GM12874 (cell line): ENCODE data around the gene ACTR3.

Source experiments
- TF ChIP-seq, protein P1 (sequence below): IDR thresholded peaks from 2 replicates; pipeline ENCODE4 v1.5.1; 2011; ENCODE audit warnings: low read depth, mild to moderate bottlenecking, control low read depth, low read length, moderate library complexity; ENCODE audit not compliant: insufficient read depth

ACTR3 gene

DNA sequence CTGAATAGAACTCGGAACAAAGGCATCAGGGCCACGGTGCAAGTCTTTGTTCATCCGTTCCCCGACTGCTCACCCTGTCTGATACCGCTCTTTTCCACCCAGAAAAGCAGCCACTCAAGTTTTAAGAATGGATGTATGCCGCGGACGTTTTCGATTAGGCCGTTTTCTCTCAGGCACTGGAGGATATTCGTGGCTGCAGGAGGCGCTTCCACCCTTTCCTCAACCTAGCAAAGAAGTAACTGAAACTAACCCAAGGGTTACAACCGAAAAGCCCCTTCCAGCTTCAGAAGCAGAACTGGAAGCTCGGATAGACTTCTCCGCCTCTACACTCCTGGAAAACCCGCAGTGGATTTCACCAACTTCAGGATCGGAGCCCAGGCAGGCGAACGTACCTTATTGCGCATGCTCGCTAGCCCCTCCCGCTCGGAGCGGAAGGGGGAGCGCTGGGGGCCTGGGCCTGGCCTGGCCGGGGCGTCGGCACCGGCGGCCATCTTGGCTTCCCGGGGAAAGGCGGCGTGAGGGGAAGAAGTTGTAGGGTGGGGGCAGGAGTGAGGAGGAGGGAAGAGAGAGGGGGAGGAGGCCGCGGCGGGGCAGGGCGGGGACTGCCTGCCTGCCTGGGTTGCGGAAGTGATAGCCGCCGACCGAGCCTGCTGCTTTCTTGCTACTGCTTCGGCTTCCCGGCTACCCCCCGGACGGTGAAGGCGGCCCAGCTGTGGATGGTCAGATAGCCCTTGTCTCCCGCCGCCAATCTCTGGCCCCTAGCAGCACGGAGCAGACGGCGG, at the start of gene ACTR3:
ACTR3 (plus strand) TSS at position 619 of the 782 bp plus-strand sequence. CDS start 191 bp downstream, outside the sequence.
- TF ChIP-seq, protein P1, sequence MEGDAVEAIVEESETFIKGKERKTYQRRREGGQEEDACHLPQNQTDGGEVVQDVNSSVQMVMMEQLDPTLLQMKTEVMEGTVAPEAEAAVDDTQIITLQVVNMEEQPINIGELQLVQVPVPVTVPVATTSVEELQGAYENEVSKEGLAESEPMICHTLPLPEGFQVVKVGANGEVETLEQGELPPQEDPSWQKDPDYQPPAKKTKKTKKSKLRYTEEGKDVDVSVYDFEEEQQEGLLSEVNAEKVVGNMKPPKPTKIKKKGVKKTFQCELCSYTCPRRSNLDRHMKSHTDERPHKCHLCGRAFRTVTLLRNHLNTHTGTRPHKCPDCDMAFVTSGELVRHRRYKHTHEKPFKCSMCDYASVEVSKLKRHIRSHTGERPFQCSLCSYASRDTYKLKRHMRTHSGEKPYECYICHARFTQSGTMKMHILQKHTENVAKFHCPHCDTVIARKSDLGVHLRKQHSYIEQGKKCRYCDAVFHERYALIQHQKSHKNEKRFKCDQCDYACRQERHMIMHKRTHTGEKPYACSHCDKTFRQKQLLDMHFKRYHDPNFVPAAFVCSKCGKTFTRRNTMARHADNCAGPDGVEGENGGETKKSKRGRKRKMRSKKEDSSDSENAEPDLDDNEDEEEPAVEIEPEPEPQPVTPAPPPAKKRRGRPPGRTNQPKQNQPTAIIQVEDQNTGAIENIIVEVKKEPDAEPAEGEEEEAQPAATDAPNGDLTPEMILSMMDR = no peak

DNA sequence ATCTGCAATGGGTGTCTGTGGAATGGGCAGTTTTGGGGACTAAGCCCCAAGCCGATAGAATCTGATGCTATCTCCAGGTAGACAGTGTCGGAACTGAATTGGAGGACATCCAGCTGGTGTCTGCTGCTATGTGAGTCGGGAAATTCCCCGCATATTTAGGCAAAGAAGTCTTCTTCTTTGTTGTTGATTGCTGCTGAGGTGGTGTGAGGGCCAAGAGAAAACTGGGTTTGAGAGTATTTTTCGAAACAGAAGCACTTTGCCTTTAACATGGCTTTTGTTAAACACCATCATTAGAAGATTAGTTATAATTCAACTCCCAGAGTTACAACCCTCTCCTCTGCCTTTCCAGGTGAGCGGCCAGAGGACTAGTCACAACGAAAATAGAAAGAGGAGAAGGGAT, 49.4 kb upstream of the ACTR3 start:
- TF ChIP-seq, protein P1 = no peak

DNA sequence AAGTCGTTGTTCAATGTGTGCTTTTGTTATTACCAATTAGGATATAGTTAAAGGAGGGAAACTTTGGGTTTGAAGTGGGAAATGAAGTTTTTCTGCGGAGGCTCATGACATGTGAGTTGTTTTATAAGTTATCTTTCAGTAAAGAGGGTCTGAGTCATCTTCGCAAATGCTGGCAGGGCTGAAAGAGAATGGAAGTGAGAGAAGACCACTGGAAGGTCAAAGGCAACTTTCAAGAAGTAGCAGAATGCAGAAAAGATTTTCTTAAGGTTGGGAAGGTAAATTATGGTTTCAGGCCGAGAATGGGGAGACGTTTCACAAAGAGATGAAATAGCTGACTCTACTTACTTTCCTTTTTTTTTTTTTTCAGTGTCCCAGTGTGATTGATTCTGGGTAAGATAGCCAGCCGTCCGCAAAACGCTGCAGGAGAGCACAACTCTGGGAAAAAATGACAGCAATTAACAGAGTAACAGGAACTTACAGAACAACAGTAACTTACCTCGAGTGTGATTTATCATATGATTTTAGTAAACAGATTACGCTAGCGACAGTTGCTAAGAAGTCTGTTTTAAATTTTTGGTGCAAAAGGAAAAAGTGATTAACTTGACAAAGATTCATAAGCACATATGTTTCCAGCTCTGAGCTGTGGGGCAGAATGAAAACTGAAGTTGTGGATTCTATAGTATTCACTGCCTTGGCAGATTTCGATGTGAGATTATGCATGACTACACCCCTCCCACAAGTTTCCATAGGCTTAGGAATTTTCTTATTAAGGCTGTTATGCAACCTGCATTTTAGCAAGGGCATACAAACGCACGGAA, 46.8 kb upstream of the ACTR3 start:
- TF ChIP-seq, protein P1 = no peak

DNA sequence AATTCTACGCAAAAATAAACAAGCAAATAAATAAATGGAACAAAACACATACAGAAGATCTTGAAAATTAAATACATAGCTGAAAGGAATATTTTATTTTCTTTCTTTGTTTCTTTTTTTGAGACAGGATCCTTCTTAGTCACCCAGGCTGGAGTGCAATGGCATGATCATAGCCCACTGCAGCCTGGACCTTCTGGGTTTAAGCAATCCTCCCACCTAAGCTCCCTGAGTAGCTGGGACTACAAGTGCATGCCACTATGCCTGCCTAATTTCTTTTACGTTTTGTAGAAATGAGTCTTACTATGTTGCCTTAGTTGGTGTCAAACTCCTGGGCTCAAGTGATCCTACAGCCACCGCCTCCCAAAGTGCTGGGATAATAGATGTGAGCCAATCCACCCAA, 44.6 kb upstream of the ACTR3 start:
- TF ChIP-seq, protein P1 = no peak

DNA sequence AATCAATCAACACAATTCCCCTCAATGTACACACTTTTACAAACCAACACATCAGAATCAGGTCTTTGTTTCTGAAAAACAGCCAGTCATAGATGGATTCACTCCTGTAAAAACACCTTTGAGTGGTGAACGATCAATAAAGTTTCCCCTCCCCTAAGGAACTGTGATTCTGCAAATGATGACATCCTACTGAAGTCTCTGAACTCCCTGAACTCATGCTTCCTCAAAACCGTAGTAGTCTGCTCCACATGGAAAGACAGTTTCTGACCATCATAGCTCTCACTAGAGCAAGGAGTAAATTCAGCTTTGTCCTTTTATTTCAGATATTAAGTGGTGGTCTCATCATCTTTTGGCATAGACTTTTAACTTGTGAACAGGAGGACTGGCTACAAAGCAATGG, 43.5 kb upstream of the ACTR3 start:
- TF ChIP-seq, protein P1 = no peak

DNA sequence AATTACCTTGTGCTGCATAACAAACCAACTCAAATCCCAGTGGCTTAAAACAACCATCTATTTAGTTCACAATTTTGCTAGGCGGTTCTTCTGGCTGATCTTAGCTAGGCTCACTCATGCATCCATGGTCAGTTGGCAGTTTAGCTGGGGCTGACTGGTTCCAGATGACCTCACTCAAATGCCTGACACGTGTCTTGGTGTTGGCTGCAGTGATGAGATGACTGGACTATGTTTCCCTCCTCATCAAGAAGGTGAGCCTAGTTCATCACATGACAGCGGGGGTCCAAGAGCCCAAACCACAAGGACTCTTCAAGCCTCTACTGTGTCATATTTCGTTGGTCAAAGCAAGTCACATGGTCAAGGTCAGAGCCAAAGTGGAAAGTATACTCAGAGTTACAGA, 42.7 kb upstream of the ACTR3 start:
- TF ChIP-seq, protein P1 = no peak

DNA sequence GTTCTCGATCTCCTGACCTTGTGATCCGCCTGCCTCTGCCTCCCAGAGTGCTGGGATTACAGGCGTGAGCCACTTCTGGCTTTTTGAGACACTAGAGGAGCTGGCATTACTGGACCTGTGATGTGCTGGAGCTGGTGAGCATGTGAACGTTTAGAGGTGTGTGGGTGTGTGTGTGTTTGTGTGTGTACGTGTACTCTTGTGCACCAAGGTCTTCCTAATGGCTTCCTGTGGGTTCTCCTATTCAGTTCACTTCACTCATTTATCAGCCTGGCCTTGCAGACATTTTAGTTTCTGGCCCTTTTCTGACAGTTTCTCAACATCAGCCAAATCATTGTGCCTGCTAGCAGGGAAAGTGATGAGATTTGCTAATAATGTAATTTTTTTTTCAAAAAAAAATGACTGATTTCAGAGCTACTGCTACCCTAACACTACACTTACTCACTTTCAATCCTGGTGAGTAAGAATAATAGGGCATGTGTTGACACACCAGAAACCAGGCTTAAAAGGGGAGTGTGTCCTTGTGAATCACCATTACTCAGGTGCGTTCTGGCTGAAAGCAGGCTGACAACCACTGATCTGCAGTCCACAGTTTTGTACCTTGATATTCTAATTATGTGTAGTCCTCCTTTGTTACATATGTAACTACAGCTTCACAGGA, 41.0 kb upstream of the ACTR3 start:
- TF ChIP-seq, protein P1 = no peak
